BJ (cell line): ENCODE data around the gene HMGXB3. TPM values are rescaled to one million over a fixed set of nuclear protein-coding genes. Genes with fewer than 3 reads are reported as not detected.

Experiments
- CTCF ChIA-PET: fragments of 350-600 bp; formaldehyde crosslinking; extraction: SDS; loops from one replicate; lab custom pipeline; 2021; ENCODE audit warnings: antibody characterized with exemption, inconsistent platforms; lab: Yijun Ruan, JAX
- POLR2A ChIA-PET: fragments of 300-600 bp; sonication (Branson Sonifier 250); formaldehyde crosslinking; extraction: SDS; loops from one replicate; lab custom pipeline; 2021; ENCODE audit warnings: antibody characterized with exemption; lab: Charles Lee
- DNase-seq: peaks from one replicate; pipeline ENCODE4 v3.0.0-alpha.2; 2011; ENCODE audit warnings: low read depth
- H3K27me3 ChIP-seq: 2 replicates; pipeline ENCODE4 v1.6.0; 2011; ENCODE audit warnings: low read length; ENCODE audit not compliant: control insufficient read depth, insufficient read depth
- H3K36me3 ChIP-seq: 2 replicates; pipeline ENCODE4 v1.5.1; 2011; ENCODE audit warnings: low read length; ENCODE audit not compliant: control insufficient read depth, insufficient read depth
- H3K4me3 ChIP-seq: 2 replicates; pipeline ENCODE4 v1.5.1; 2011; ENCODE audit warnings: low read depth, mild to moderate bottlenecking, control low read depth, low read length
- CTCF ChIP-seq: IDR thresholded peaks from 2 replicates; pipeline ENCODE4 v1.5.1; 2011; ENCODE audit warnings: low read depth, mild to moderate bottlenecking, control low read depth, inconsistent platforms, low read length, moderate library complexity; ENCODE audit not compliant: insufficient read depth
- polyA plus RNA-seq: library from polyadenylated mRNA; depleted of rRNA; stranded (reverse); fragments of >200 nt; gene quantifications from 2 replicates; pipeline ENCODE4 v1.2.3, GENCODE V29; 2011

The HMGXB3 gene
- polyA plus RNA-seq, 1 experiment, result 39.0 TPM

- Histone ChIP-seq H3K36me3 (peaks cover 4% of the 10 kb centered on the region), H3K27me3 (no peaks in the 10 kb centered on the region), H3K4me3 (no peak overlapping the region)
- no peak for TF ChIP-seq CTCF
- ChIA-PET CTCF (interaction anchor here (0.7 to 1.3 kb wide), 8 partner anchors 13 to 184 kb away, joined by 3 to 4 read pairs (median 3); partner anchors contain the start of genes HMGXB3 and TIGD6), POLR2A (interaction anchor here (1.0 kb wide), 2 partner anchors 13 to 15 kb away, joined by 3 to 4 read pairs; no protein-coding TSS in a partner anchor)
- DNase-seq, result no peak
Measured at GRCh38 chr5:150021491-150022157, 21.1 kb downstream of the HMGXB3 start.

GRCh38 chr5:150022158-150022531 lies 21.6 kb downstream of the HMGXB3 start:
- no peak for TF ChIP-seq CTCF
- CTCF ChIA-PET, result interaction anchor here (0.7 to 1.3 kb wide), 7 partner anchors 12 to 184 kb away, joined by 3 to 4 read pairs (median 3); partner anchors contain the start of genes HMGXB3 and TIGD6
- Histone ChIP-seq H3K36me3 (peaks cover 8% of the 10 kb centered on the region), H3K27me3 (no peaks in the 10 kb centered on the region), H3K4me3 (no peak overlapping the region)
- POLR2A ChIA-PET, result interaction anchor here (0.6 to 1.0 kb wide), 3 partner anchors 13 to 134 kb away, joined by 3 to 4 read pairs (median 3); partner anchors contain the start of gene PDGFRB
- peak; percentile 61 for DNase-seq

- DNase-seq, result no peak
- no peak for TF ChIP-seq CTCF
- CTCF ChIA-PET, result interaction anchor here (1.1 to 1.6 kb wide), 3 partner anchors 12 to 196 kb away, joined by 4 to 5 read pairs (median 5); no protein-coding TSS in a partner anchor
- H3K27me3 ChIP-seq, result no peaks in the 10 kb centered on the region
- peaks cover 8% of the 10 kb centered on the region for H3K36me3 ChIP-seq
- POLR2A ChIA-PET, result interaction anchor here (0.6 to 1.0 kb wide), 3 partner anchors 12 to 133 kb away, joined by 3 to 4 read pairs (median 3); partner anchors contain the start of gene PDGFRB
- H3K4me3 ChIP-seq, result no peak overlapping the region
Measured at GRCh38 chr5:150022681-150023080, 22.1 kb downstream of the HMGXB3 start.

GRCh38 chr5:150023136-150023535 lies 22.6 kb downstream of the HMGXB3 start:
- no peak for TF ChIP-seq CTCF
- no peak overlapping the region for H3K4me3 ChIP-seq
- H3K36me3 ChIP-seq, result peaks cover 8% of the 10 kb centered on the region
- CTCF ChIA-PET, result interaction anchor here (0.7 to 1.6 kb wide), 6 partner anchors 9 to 195 kb away, joined by 3 to 5 read pairs (median 4); no protein-coding TSS in a partner anchor
- no peaks in the 10 kb centered on the region for H3K27me3 ChIP-seq
- no peak for DNase-seq
- POLR2A ChIA-PET, result no interaction called here

- Histone ChIP-seq H3K27me3 (no peaks in the 10 kb centered on the region), H3K36me3 (peaks cover 8% of the 10 kb centered on the region), H3K4me3 (no peak overlapping the region)
- TF ChIP-seq CTCF, result no peak
- ChIA-PET CTCF (interaction anchor here (1.4 to 1.6 kb wide), 2 partner anchors 10 to 18 kb away, joined by 4 to 5 read pairs; no protein-coding TSS in a partner anchor), POLR2A (no interaction called here)
- no peak for DNase-seq
Measured at GRCh38 chr5:150024346-150024984, 23.9 kb downstream of the HMGXB3 start.
